PC-3 (cell line): ENCODE measurements around the gene HNRNPA1L2.

ENCODE experiments used
- CTCF ChIP-seq: fragments of 300-600 bp; sonication (generic); conservative IDR thresholded peaks from 2 replicates; pipeline ENCODE4 v1.5.1; 2017; ENCODE audit warnings: antibody characterized with exemption, low read depth, mild to moderate bottlenecking, low read length
- EZH2 ChIP-seq: fragments of 300-600 bp; sonication (generic); IDR thresholded peaks from one replicate; pipeline ENCODE4 v1.6.1; 2017; ENCODE audit warnings: antibody characterized with exemption, mild to moderate bottlenecking, low read length; ENCODE audit not compliant: unreplicated experiment
- EZH2phosphoT487 ChIP-seq: fragments of 300-600 bp; sonication (generic); IDR thresholded peaks from 2 replicates; pipeline ENCODE4 v1.6.1; 2018; ENCODE audit warnings: mild to moderate bottlenecking, antibody characterized with exemption, low read length, borderline replicate concordance

- TF ChIP-seq EZH2phosphoT487 (no peak), EZH2 (no peak), CTCF (no peak)
Measured at GRCh38 chr13:52615812-52616211, 26.4 kb upstream of the HNRNPA1L2 start.
